Activated B cell treated with CpG ODN at 0.5 μM for 24 hours (primary cell): ENCODE measurements around the gene ARHGAP23. TPM values are rescaled to one million over a fixed set of nuclear protein-coding genes. Genes with fewer than 3 reads are reported as not detected.
A peak's percentile ranks its signal among the peaks of the same experiment; 100 is the strongest.

Experiments
- ATAC-seq: fragments of 200-7000 bp; cut with Tn5 transposase; one replicate; pipeline ENCODE4 v1.10.0; 2021; ENCODE audit warnings: low read depth, mild to moderate bottlenecking, moderate library complexity
- CTCF ChIA-PET: fragments of 350-600 bp; sonication (Branson Sonifier 250); formaldehyde crosslinking; loops from one replicate; lab custom pipeline; 2021; ENCODE audit warnings: antibody characterized with exemption; lab: Charles Lee
- POLR2A ChIA-PET: fragments of 350-600 bp; sonication (Branson Sonifier 250); formaldehyde crosslinking; loops from one replicate; lab custom pipeline; 2021; ENCODE audit warnings: antibody characterized with exemption; lab: Charles Lee
- DNase-seq: peaks from one replicate; pipeline ENCODE4 v3.0.0; 2022
- H3K27ac Mint-ChIP-seq: one replicate; pipeline ENCODE4 v1.8.0; 2020; ENCODE audit warnings: mixed read lengths
- H3K27me3 Mint-ChIP-seq: one replicate; pipeline ENCODE4 v1.8.0; 2021; ENCODE audit warnings: mixed read lengths
- H3K36me3 Mint-ChIP-seq: one replicate; pipeline ENCODE4 v1.8.0; 2021; ENCODE audit warnings: low read depth, mixed read lengths
- H3K4me1 Mint-ChIP-seq: one replicate; pipeline ENCODE4 v1.8.0; 2021; ENCODE audit warnings: mixed read lengths
- H3K4me3 Mint-ChIP-seq: one replicate; pipeline ENCODE4 v1.8.0; 2020; ENCODE audit warnings: mild to moderate bottlenecking, mixed read lengths
- H3K9me3 Mint-ChIP-seq: one replicate; pipeline ENCODE4 v1.8.0; 2020; ENCODE audit warnings: mixed read lengths
- CTCF ChIP-seq: fragments of 200-600 bp; IDR thresholded peaks from one replicate; pipeline ENCODE4 v1.8.0; 2022; ENCODE audit warnings: antibody characterized with exemption, mild to moderate bottlenecking
- intact Hi-C: fragments of 100-400 bp; cut with micrococcal nuclease; formaldehyde crosslinking; loops from one replicate; pipeline ENCODE4 v1.15.1; 2024
- total RNA-seq: library from RNA; stranded (reverse); gene quantifications from 2 replicates; pipeline ENCODE4 v1.2.3, GENCODE V29; 2022

ARHGAP23 gene
- total RNA-seq, 1 donor from 2014 or later = 1.3 TPM

GRCh38 chr17:38441429-38442061 is 13.3 kb downstream of the ARHGAP23 start:
- TF ChIP-seq CTCF = no peak
- no peak overlapping the region for H3K4me3 Mint-ChIP-seq
- no peaks in the 10 kb centered on the region for H3K9me3 Mint-ChIP-seq
- H3K4me1 Mint-ChIP-seq = no peaks in the 10 kb centered on the region
- H3K36me3 Mint-ChIP-seq = no peaks in the 10 kb centered on the region
- ATAC-seq = no peak
- DNase-seq = no peak
- no peak overlapping the region for H3K27ac Mint-ChIP-seq
- ChIA-PET CTCF (no interaction called here), POLR2A (no interaction called here)
- intact Hi-C loops = no loop called here
- H3K27me3 Mint-ChIP-seq = peaks cover 4% of the 10 kb centered on the region

DNA sequence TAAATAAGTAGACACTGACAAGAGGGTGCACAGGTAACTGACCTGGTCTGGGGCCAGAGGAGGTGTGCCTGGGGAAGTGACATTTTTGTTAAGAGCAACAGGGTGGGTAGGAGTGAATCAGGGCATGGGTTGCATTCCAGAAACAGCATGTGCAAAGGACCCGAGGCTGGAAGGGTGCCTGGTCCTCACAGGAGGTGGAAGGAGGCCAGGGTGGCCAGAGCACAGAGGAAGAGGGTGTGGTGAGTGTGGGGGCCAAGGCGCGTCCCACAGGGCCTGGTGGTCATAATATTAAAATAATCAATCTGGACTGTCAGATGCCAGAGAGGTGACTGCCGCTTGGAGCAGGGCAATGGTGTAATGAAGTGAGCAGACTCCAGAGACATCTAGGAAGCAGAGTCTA is 14.3 kb downstream of the ARHGAP23 start:
- no peaks in the 10 kb centered on the region for H3K4me1 Mint-ChIP-seq
- no peak overlapping the region for H3K27ac Mint-ChIP-seq
- no peaks in the 10 kb centered on the region for H3K9me3 Mint-ChIP-seq
- peaks cover 4% of the 10 kb centered on the region for H3K27me3 Mint-ChIP-seq
- ChIA-PET POLR2A (no interaction called here), CTCF (no interaction called here)
- H3K36me3 Mint-ChIP-seq = no peaks in the 10 kb centered on the region
- no peak for DNase-seq
- no peak for ATAC-seq
- intact Hi-C loops = no loop called here
- no peak for TF ChIP-seq CTCF
- no peak overlapping the region for H3K4me3 Mint-ChIP-seq

DNA sequence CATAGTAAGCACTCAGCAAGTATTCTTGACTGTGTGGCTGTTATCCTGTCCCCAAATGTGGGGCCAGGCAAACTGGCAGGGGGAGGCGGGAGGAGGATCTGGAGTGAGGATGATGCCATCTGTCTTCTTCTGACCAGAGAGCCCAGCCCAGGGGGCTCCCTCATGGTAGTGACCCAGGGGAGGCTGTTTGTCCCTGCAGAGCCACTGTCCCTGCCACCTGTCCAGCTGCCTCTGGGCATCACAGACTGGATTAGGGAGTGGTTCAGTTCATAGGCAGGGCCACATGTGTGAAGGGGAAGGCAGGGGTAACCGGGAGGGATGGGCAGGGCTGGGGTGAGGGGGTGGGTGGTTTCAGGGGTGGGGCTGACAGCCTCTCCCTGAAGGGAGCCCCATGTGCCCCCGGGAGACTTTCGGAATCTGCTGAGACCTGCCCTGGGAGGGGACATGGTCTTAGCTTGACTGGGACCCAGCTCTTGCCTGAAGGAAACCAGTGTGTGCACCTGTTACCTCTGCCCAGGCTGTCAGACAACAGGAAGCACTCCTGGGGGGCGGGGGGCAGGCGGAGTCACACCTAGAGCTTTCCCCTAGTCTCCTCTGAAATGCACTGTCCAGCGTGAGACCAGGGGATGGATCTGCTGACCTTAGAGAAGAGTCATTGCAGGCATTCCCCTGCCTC is 15.2 kb downstream of the ARHGAP23 start:
- Mint-ChIP-seq H3K27ac (no peak overlapping the region), H3K36me3 (no peaks in the 10 kb centered on the region), H3K4me3 (no peak overlapping the region), H3K9me3 (no peaks in the 10 kb centered on the region), H3K4me1 (no peaks in the 10 kb centered on the region), H3K27me3 (peaks cover 4% of the 10 kb centered on the region)
- TF ChIP-seq CTCF = no peak
- POLR2A ChIA-PET = no interaction called here
- DNase-seq (no peak), ATAC-seq (peak; percentile 21)
- intact Hi-C loops = loop anchor here (1.0 kb wide), 3 partner anchors 42 to 141 kb away; no protein-coding TSS in a partner anchor
- CTCF ChIA-PET = interaction anchor here (1.0 to 1.9 kb wide), 2 partner anchors 11 to 224 kb away, joined by 4 to 5 read pairs; no protein-coding TSS in a partner anchor

DNA sequence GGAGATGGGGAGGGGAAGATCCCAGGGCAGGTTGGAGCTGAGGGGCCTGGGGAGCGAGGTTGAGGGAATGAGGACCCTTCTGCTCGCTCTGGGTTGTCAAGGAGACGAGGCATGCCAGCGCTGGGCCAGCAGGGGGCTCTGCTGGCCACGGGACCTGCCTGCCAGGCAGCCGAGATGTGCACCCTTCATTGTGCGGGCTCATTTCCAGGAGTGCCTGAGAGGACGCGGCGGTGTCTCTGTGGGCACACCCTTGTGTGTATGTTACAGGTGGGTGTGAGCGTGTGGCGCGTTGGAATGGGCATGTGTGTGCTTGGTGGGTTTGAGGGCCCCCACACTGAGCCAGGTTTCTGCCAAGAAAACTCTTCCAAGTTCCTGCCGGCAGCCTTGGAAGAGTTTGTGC is 15.9 kb downstream of the ARHGAP23 start:
- DNase-seq (peak; percentile 40), ATAC-seq (peak; percentile 87)
- ChIA-PET POLR2A (no interaction called here), CTCF (interaction anchor here (1.9 kb wide), 1 partner anchor 12 kb away, joined by 5 read pairs; no protein-coding TSS in a partner anchor)
- no peaks in the 10 kb centered on the region for H3K9me3 Mint-ChIP-seq
- H3K4me3 Mint-ChIP-seq = no peak overlapping the region
- H3K4me1 Mint-ChIP-seq = no peaks in the 10 kb centered on the region
- no peak for TF ChIP-seq CTCF
- intact Hi-C loops = loop anchor here (1.0 kb wide), 3 partner anchors 41 to 140 kb away; no protein-coding TSS in a partner anchor
- no peaks in the 10 kb centered on the region for H3K36me3 Mint-ChIP-seq
- peaks cover 4% of the 10 kb centered on the region for H3K27me3 Mint-ChIP-seq
- no peak overlapping the region for H3K27ac Mint-ChIP-seq

DNA sequence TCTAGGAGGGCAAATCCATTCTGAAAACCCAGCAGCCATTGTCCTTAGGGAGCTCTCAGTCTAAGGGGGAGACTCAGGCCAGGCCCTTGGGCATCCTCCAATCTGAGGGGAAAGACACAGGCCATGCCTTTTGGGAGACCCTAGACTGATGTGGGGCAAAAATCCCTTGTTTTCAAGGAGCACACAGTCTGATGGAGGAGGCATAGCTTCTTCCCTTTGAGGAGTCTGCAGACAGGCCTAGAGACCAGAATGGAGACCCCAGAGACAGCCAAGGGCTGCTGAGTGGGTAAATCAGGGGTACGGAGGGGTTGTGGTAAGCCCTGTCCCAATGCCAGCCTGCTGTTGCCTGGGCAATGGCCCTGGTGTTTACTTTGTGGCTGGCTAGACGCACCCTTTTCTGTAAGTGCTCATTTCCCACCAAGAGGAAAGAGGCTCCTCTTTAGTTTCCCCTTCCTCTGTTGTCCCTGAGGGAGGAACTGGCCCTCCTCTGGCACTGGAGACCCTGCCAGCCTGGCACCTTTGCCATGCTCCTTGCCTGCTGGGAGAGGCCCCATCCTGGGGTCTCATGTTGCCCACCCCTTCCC is 19.3 kb downstream of the ARHGAP23 start:
- no peaks in the 10 kb centered on the region for H3K36me3 Mint-ChIP-seq
- ChIA-PET CTCF (no interaction called here), POLR2A (no interaction called here)
- H3K4me3 Mint-ChIP-seq = no peak overlapping the region
- no peak for DNase-seq
- no peak for TF ChIP-seq CTCF
- no peaks in the 10 kb centered on the region for H3K4me1 Mint-ChIP-seq
- ATAC-seq = no peak
- no peak overlapping the region for H3K27ac Mint-ChIP-seq
- H3K9me3 Mint-ChIP-seq = no peaks in the 10 kb centered on the region
- H3K27me3 Mint-ChIP-seq = peaks cover 18% of the 10 kb centered on the region
- intact Hi-C loops = no loop called here
